Measurements from ENCODE around the gene NUBPL.
A peak's percentile ranks its signal among the peaks of the same experiment; 100 is the strongest.
"Not testable (repeated sequence)": the region's sequence is repeated elsewhere in the genome, so short reads cannot be mapped to it uniquely, and the experiment has no call there.

Gene NUBPL

GRCh38 chr14:31858868-31859267 is 297.7 kb downstream of the NUBPL start:
- Mint-ChIP-seq H3K27ac (no peak overlapping the region), H3K4me3 (no peak overlapping the region), H3K9me3 (peaks cover 11% of the 10 kb centered on the region), H3K4me1 (no peaks in the 10 kb centered on the region), H3K36me3 (ENCODE audit: low read depth) (peaks cover 57% of the 10 kb centered on the region), H3K27me3 (ENCODE audit: low read depth, poor library complexity) (no peaks in the 10 kb centered on the region)
- DNase-seq: no peak
- no peak for TF ChIP-seq CTCF (IDR thresholded peaks at IDR 0.05)

- Mint-ChIP-seq H3K4me3 (no peak overlapping the region), H3K36me3 (ENCODE audit: low read depth) (peaks cover 27% of the 10 kb centered on the region), H3K27ac (no peak overlapping the region), H3K9me3 (peaks cover 65% of the 10 kb centered on the region), H3K4me1 (no peaks in the 10 kb centered on the region), H3K27me3 (ENCODE audit: low read depth, poor library complexity) (peaks cover 5% of the 10 kb centered on the region)
- DNase-seq: no peak
- TF ChIP-seq CTCF (IDR thresholded peaks at IDR 0.05): no peak
Measured at GRCh38 chr14:31864937-31865855, 304.0 kb downstream of the NUBPL start.

- DNase-seq: no peak
- no peak overlapping the region for H3K27ac Mint-ChIP-seq
Measured at GRCh38 chr14:31867570-31867969, 306.4 kb downstream of the NUBPL start.

GRCh38 chr14:31868096-31868495 is 306.9 kb downstream of the NUBPL start:
- not testable (repeated sequence) for H3K27me3 Mint-ChIP-seq (ENCODE audit: low read depth, poor library complexity); H3K4me1 Mint-ChIP-seq; H3K27ac Mint-ChIP-seq; DNase-seq; H3K4me3 Mint-ChIP-seq
- Mint-ChIP-seq H3K9me3 (peaks cover 69% of the 10 kb centered on the region), H3K36me3 (ENCODE audit: low read depth) (peaks cover 17% of the 10 kb centered on the region)

More at GRCh38 chr14:31867570-31867969, 306.4 kb downstream of the NUBPL start:
- H3K4me1 Mint-ChIP-seq: no peaks in the 10 kb centered on the region
- H3K4me3 Mint-ChIP-seq: no peak overlapping the region
- peaks cover 72% of the 10 kb centered on the region for H3K9me3 Mint-ChIP-seq
- H3K36me3 Mint-ChIP-seq (ENCODE audit: low read depth): peaks cover 17% of the 10 kb centered on the region
- H3K27me3 Mint-ChIP-seq (ENCODE audit: low read depth, poor library complexity): peaks cover 5% of the 10 kb centered on the region
- TF ChIP-seq CTCF (IDR thresholded peaks at IDR 0.05): no peak

- Mint-ChIP-seq H3K27ac (no peak overlapping the region), H3K36me3 (ENCODE audit: low read depth) (no peaks in the 10 kb centered on the region), H3K4me1 (peaks cover 14% of the 10 kb centered on the region), H3K4me3 (no peak overlapping the region), H3K9me3 (peaks cover 4% of the 10 kb centered on the region), H3K27me3 (ENCODE audit: low read depth, poor library complexity) (no peaks in the 10 kb centered on the region)
- TF ChIP-seq CTCF (IDR thresholded peaks at IDR 0.05): no peak
- no peak for DNase-seq
Measured at GRCh38 chr14:31876741-31877140, 315.5 kb downstream of the NUBPL start.

GRCh38 chr14:31877255-31877798 is 316.1 kb downstream of the NUBPL start:
- Mint-ChIP-seq H3K27ac (peak overlapping the region; percentile 46), H3K27me3 (ENCODE audit: low read depth, poor library complexity) (no peaks in the 10 kb centered on the region), H3K4me1 (peaks cover 14% of the 10 kb centered on the region), H3K36me3 (ENCODE audit: low read depth) (no peaks in the 10 kb centered on the region), H3K9me3 (peaks cover 4% of the 10 kb centered on the region), H3K4me3 (no peak overlapping the region)
- TF ChIP-seq CTCF (IDR thresholded peaks at IDR 0.05): no peak
- no peak for DNase-seq
